GM12878 (cell line): ENCODE results near the gene PTPN12. TPM values are rescaled to one million over a fixed set of nuclear protein-coding genes. Genes with fewer than 3 reads are reported as not detected.

Experiments used
- ATAC-seq: fragments of 200-7000 bp; cut with Tn5 transposase; 3 replicates; pipeline ENCODE4 v1.9.1; 2020; ENCODE audit warnings: mild to moderate bottlenecking, moderate library complexity
- BruUV-seq: library from RNA; stranded (reverse); fragments of 400-500 nt; replicated peaks from 2 replicates; lab custom pipeline; 2021; lab: Mats Ljungman, UMichigan
- CTCF ChIA-PET: fragments of 300-600 bp; sonication (Branson Sonifier 250); formaldehyde crosslinking; extraction: SDS; loops from one replicate; lab custom pipeline; 2021; ENCODE audit warnings: inconsistent platforms; lab: Yijun Ruan, JAX
- POLR2A ChIA-PET: fragments of 350-600 bp; formaldehyde crosslinking; extraction: SDS; loops from one replicate; lab custom pipeline; 2021; ENCODE audit warnings: inconsistent platforms; lab: Charles Lee
- RAD21 ChIA-PET: fragments of 300-600 bp; sonication (Branson Sonifier 250); formaldehyde crosslinking; loops from one replicate; lab custom pipeline; 2023; ENCODE audit warnings: antibody characterized with exemption; ENCODE audit not compliant: unreplicated experiment; lab: Charles Lee
- SMC1A ChIA-PET: fragments of 300-600 bp; sonication (Branson Sonifier 250); formaldehyde crosslinking; loops from one replicate; lab custom pipeline; 2023; ENCODE audit not compliant: unreplicated experiment, uncharacterized antibody; lab: Charles Lee
- DNase-seq: peaks from one replicate; pipeline ENCODE4 v3.0.0-alpha.2; 2011; ENCODE audit warnings: low read depth, low spot score
- FAIRE-seq: peaks from 3 replicates; lab custom pipeline; 2011; peaks lifted over from hg19 to GRCh38; lab: Jason Lieb, UNC
- H2AFZ ChIP-seq: 2 replicates; pipeline ENCODE4 v1.6.0; 2011; ENCODE audit warnings: low read depth, low read length, control low read depth; ENCODE audit not compliant: control insufficient read depth
- H3K27ac ChIP-seq: 2 replicates; pipeline ENCODE4 v1.5.1; 2011; ENCODE audit warnings: control low read depth; ENCODE audit not compliant: control insufficient read depth, insufficient read depth
- H3K27me3 ChIP-seq, 2 experiments: replicated peaks in 1 of 2; 2 replicates each; pipeline versions ENCODE4 v1.6.0 to v1.6.1; 2011; ENCODE audit warnings: low read length in 1 of 2; ENCODE audit not compliant: control insufficient read depth in 2 of 2, insufficient read depth in 2 of 2
- H3K36me3 ChIP-seq, 2 experiments: 2 replicates each; pipeline ENCODE4 v1.5.1; 2011; ENCODE audit warnings: low read length in 1 of 2; ENCODE audit not compliant: control insufficient read depth in 2 of 2, insufficient read depth in 2 of 2
- H3K4me1 ChIP-seq: 2 replicates; pipeline ENCODE4 v1.6.1; 2011; ENCODE audit warnings: mild to moderate bottlenecking, low read length, moderate library complexity, mixed read lengths; ENCODE audit not compliant: control insufficient read depth, insufficient read depth
- H3K4me2 ChIP-seq: 2 replicates; pipeline ENCODE4 v1.6.0; 2011; ENCODE audit warnings: control low read depth; ENCODE audit not compliant: control insufficient read depth, insufficient read depth
- H3K4me3 ChIP-seq: fragments of 200-600 bp; sonication (generic); 2 replicates; pipeline ENCODE4 v1.5.1; 2016
- H3K79me2 ChIP-seq: 2 replicates; pipeline ENCODE4 v1.6.0; 2011; ENCODE audit warnings: low read length; ENCODE audit not compliant: control insufficient read depth, insufficient read depth
- H3K9ac ChIP-seq: 2 replicates; pipeline ENCODE4 v1.8.0; 2011; ENCODE audit warnings: low read length, control low read depth, mixed read lengths; ENCODE audit not compliant: control insufficient read depth, insufficient read depth
- H3K9me3 ChIP-seq: replicated peaks from 3 replicates; pipeline ENCODE4 v1.5.1; 2011; ENCODE audit warnings: mild to moderate bottlenecking, low read length; ENCODE audit not compliant: control insufficient read depth, insufficient read depth
- H4K20me1 ChIP-seq: 2 replicates; pipeline ENCODE4 v1.6.0; 2011; ENCODE audit not compliant: control insufficient read depth, insufficient read depth
- ATF7 ChIP-seq: fragments of 450-650 bp; IDR thresholded peaks from 2 replicates; pipeline ENCODE4 v1.6.1; 2016; ENCODE audit warnings: low read depth, mild to moderate bottlenecking
- CHD4 ChIP-seq: fragments of 200-600 bp; sonication (generic); IDR thresholded peaks from 2 replicates; pipeline ENCODE4 v1.6.1; 2016; ENCODE audit warnings: mild to moderate bottlenecking
- HCFC1 ChIP-seq: fragments of 150-350 bp; IDR thresholded peaks from 2 replicates; pipeline ENCODE4 v1.6.1; 2014; ENCODE audit warnings: low read length
- HDGF ChIP-seq: fragments of 450-650 bp; IDR thresholded peaks from 2 replicates; pipeline ENCODE4 v1.6.1; 2016; ENCODE audit warnings: antibody characterized with exemption
- IRF5 ChIP-seq: fragments of 450-650 bp; IDR thresholded peaks from 2 replicates; pipeline ENCODE4 v1.6.1; 2017; ENCODE audit warnings: borderline replicate concordance
- KLF5 ChIP-seq: fragments of 450-650 bp; IDR thresholded peaks from 2 replicates; pipeline ENCODE4 v1.6.1; 2014; ENCODE audit warnings: mild to moderate bottlenecking; ENCODE audit not compliant: partially characterized antibody
- MTA3 ChIP-seq: IDR thresholded peaks from 2 replicates; pipeline ENCODE4 v1.6.1; 2012; ENCODE audit warnings: low read length, inconsistent platforms, borderline replicate concordance
- MXI1 ChIP-seq: fragments of 150-350 bp; IDR thresholded peaks from 2 replicates; pipeline ENCODE4 v1.6.1; 2011; ENCODE audit warnings: low read depth, mild to moderate bottlenecking, inconsistent platforms, low read length, improper control_type of control experiment
- PRDM15 ChIP-seq: fragments of 450-650 bp; formaldehyde crosslinking; IDR thresholded peaks from 2 replicates; pipeline ENCODE4 v1.4.0; 2020; ENCODE audit warnings: mild to moderate bottlenecking, moderate library complexity
- RBBP5 ChIP-seq: fragments of 200-600 bp; sonication (generic); conservative IDR thresholded peaks from 2 replicates; pipeline ENCODE4 v1.6.1; 2016
- RELA ChIP-seq: fragments of 450-650 bp; IDR thresholded peaks from 2 replicates; pipeline ENCODE4 v1.8.0; 2014; ENCODE audit warnings: borderline replicate concordance; ENCODE audit not compliant: partially characterized antibody
- RUNX3 ChIP-seq: IDR thresholded peaks from 2 replicates; pipeline ENCODE4 v1.6.1; 2012; ENCODE audit warnings: low read length, inconsistent platforms
- SRF ChIP-seq, 2 experiments: IDR thresholded peaks; 2 replicates each; pipeline ENCODE4 v1.6.1; 2011; ENCODE audit warnings: low read depth in 2 of 2, low read length in 2 of 2, mild to moderate bottlenecking in 1 of 2, moderate library complexity in 1 of 2
- SUZ12 ChIP-seq: fragments of 200-600 bp; sonication (generic); IDR thresholded peaks from one replicate; pipeline ENCODE4 v1.6.1; 2018; ENCODE audit warnings: antibody characterized with exemption, mild to moderate bottlenecking; ENCODE audit not compliant: unreplicated experiment
- YY1 ChIP-seq: IDR thresholded peaks from 2 replicates; pipeline ENCODE4 v1.6.1; 2011; ENCODE audit warnings: low read depth, mild to moderate bottlenecking, low read length
- ZNF207 ChIP-seq: fragments of 450-650 bp; IDR thresholded peaks from 2 replicates; pipeline ENCODE4 v1.6.1; 2014; ENCODE audit warnings: antibody characterized with exemption, mild to moderate bottlenecking, borderline replicate concordance
- ZNF687 ChIP-seq: fragments of 450-650 bp; IDR thresholded peaks from 2 replicates; pipeline ENCODE4 v1.6.1; 2017; ENCODE audit warnings: mild to moderate bottlenecking, moderate library complexity
- WGBS: methylation state at CpG from one replicate; pipeline ENCODE4 v1.1.6; 2016; ENCODE audit warnings: low lambda C conversion rate; ENCODE audit not compliant: insufficient replicate concordance, insufficient coverage; ENCODE audit errors: missing lambda C conversion rate; 5-methylcytosine and 5-hydroxymethylcytosine counted together
- in situ Hi-C: fragments of 300-500 bp; cut with MboI; formaldehyde crosslinking; loops from 9 replicates; pipeline ENCODE4 v1.14.3; 2018; ENCODE audit warnings: mixed read lengths
- intact Hi-C: fragments of 100-400 bp; cut with micrococcal nuclease; formaldehyde crosslinking; loops from one replicate; pipeline ENCODE4 v1.14.2; 2022; ENCODE audit not compliant: unreplicated experiment
- polyA plus RNA-seq, 11 experiments: library from polyadenylated mRNA; depleted of rRNA in 4 of 11; unstranded in 6 of 11; stranded (reverse) in 5 of 11; fragments of >200 nt; fragmentation: Nextera tagmentation in 4 of 11; fragmentation: Illumina TruSeq in 1 of 11; extraction: Ambion mirVana in 4 of 11; extraction: Trizol in 1 of 11; gene quantifications; 1 replicate in 1 of 11; 2 replicates in 10 of 11; pipeline versions ENCODE4 v1.2.1 to v1.2.3, GENCODE V29; 2011 to 2016; ENCODE audit warnings: inconsistent platforms in 2 of 11, missing spikeins in 2 of 11, low read depth in 1 of 11
- total RNA-seq, 4 experiments: library from RNA; depleted of rRNA in 3 of 4; stranded (reverse); fragments of >200 nt in 3 of 4; fragmentation: Illumina TruSeq in 1 of 4; extraction: Trizol in 1 of 4; gene quantifications; 2 replicates each; pipeline versions ENCODE4 v1.2.1 to v1.2.3, GENCODE V29; 2013 to 2021

Gene PTPN12
- total and polyA plus RNA-seq, 10 of the 15 experiments (the other 5 are each of a cell fraction or from before 2014, with no cell fraction given), result 6.6 to 52.9 (median 17.4) TPM

- no peak for TF ChIP-seq ZNF687
- TF ChIP-seq ATF7, result no peak
- no peak for TF ChIP-seq ZNF207
- TF ChIP-seq, all 136 proteins: peak for 0
Measured at GRCh38 chr7:77516085-77516484, 21.0 kb upstream of the PTPN12 start (continued).

- no TSS peak for BruUV-seq
- no peak for DNase-seq
- no peaks in the 10 kb centered on the region for H4K20me1 ChIP-seq
- H3K27me3 ChIP-seq, result no peaks in the 10 kb centered on the region
- H3K4me3 ChIP-seq, result no peak overlapping the region
- ATAC-seq, result no peak
- ChIA-PET CTCF (no interaction called here), POLR2A (no interaction called here), SMC1A (interaction anchor here (1.0 kb wide), 2 partner anchors 8 to 82 kb away, joined by 3 read pairs; no protein-coding TSS in a partner anchor), RAD21 (no interaction called here)
- no peak for FAIRE-seq
- WGBS, result 52% methylated on average over 1 of the region's 1 CpG
- intact Hi-C loops, result no loop called here
- H2AFZ ChIP-seq, result no peak overlapping the region
- no peaks in the 10 kb centered on the region for H3K4me1 ChIP-seq
- H3K79me2 ChIP-seq, result no peaks in the 10 kb centered on the region
- H3K4me2 ChIP-seq, result no peak overlapping the region
- H3K9ac ChIP-seq, result no peak overlapping the region
- no peak overlapping the region for H3K27ac ChIP-seq
- H3K36me3 ChIP-seq, result no peaks in the 10 kb centered on the region
- in situ Hi-C loops, result no loop called here
- no peaks in the 10 kb centered on the region for H3K9me3 ChIP-seq
- TF ChIP-seq YY1 (no peak), SRF (IDR thresholded peaks at IDR 0.05; ENCODE audit: low read depth in 2 of 2, low read length in 2 of 2) (no peak), KLF5 (no peak), HDGF (no peak), MXI1 (no peak), RBBP5 (no peak), HCFC1 (no peak), RUNX3 (no peak), PRDM15 (CRISPR knock-in tag) (no peak), RELA (no peak), CHD4 (no peak), SUZ12 (no peak), MTA3 (no peak), IRF5 (no peak)
Measured at GRCh38 chr7:77520261-77520660, 16.8 kb upstream of the PTPN12 start.
